GM12878 (cell line): Measurements from ENCODE around the gene ZNG1A. TPM values are rescaled to one million over a fixed set of nuclear protein-coding genes. Genes with fewer than 3 reads are reported as not detected.
"Not testable (repeated sequence)": the region's sequence is repeated elsewhere in the genome, so short reads cannot be mapped to it uniquely, and the experiment has no call there.

Experiments
- ATAC-seq: fragments of 200-7000 bp; cut with Tn5 transposase; 3 replicates; pipeline ENCODE4 v1.9.1; 2020; ENCODE audit warnings: mild to moderate bottlenecking, moderate library complexity
- BruUV-seq: library from RNA; stranded (reverse); fragments of 400-500 nt; replicated peaks from 2 replicates; lab custom pipeline; 2021; lab: Mats Ljungman, UMichigan
- CTCF ChIA-PET: fragments of 300-600 bp; sonication (Branson Sonifier 250); formaldehyde crosslinking; extraction: SDS; loops from one replicate; lab custom pipeline; 2021; ENCODE audit warnings: inconsistent platforms; lab: Yijun Ruan, JAX
- POLR2A ChIA-PET: fragments of 350-600 bp; formaldehyde crosslinking; extraction: SDS; loops from one replicate; lab custom pipeline; 2021; ENCODE audit warnings: inconsistent platforms; lab: Charles Lee
- RAD21 ChIA-PET: fragments of 300-600 bp; sonication (Branson Sonifier 250); formaldehyde crosslinking; loops from one replicate; lab custom pipeline; 2023; ENCODE audit warnings: antibody characterized with exemption; ENCODE audit not compliant: unreplicated experiment; lab: Charles Lee
- SMC1A ChIA-PET: fragments of 300-600 bp; sonication (Branson Sonifier 250); formaldehyde crosslinking; loops from one replicate; lab custom pipeline; 2023; ENCODE audit not compliant: unreplicated experiment, uncharacterized antibody; lab: Charles Lee
- DNase-seq: peaks from one replicate; pipeline ENCODE4 v3.0.0-alpha.2; 2011; ENCODE audit warnings: low read depth, low spot score
- FAIRE-seq: peaks from 3 replicates; lab custom pipeline; 2011; peaks lifted over from hg19 to GRCh38; lab: Jason Lieb, UNC
- H2AFZ ChIP-seq: 2 replicates; pipeline ENCODE4 v1.6.0; 2011; ENCODE audit warnings: low read depth, low read length, control low read depth; ENCODE audit not compliant: control insufficient read depth
- H3K27ac ChIP-seq: 2 replicates; pipeline ENCODE4 v1.5.1; 2011; ENCODE audit warnings: control low read depth; ENCODE audit not compliant: control insufficient read depth, insufficient read depth
- H3K27me3 ChIP-seq, 2 experiments: replicated peaks in 1 of 2; 2 replicates each; pipeline versions ENCODE4 v1.6.0 to v1.6.1; 2011; ENCODE audit warnings: low read length in 1 of 2; ENCODE audit not compliant: control insufficient read depth in 2 of 2, insufficient read depth in 2 of 2
- H3K36me3 ChIP-seq, 2 experiments: 2 replicates each; pipeline ENCODE4 v1.5.1; 2011; ENCODE audit warnings: low read length in 1 of 2; ENCODE audit not compliant: control insufficient read depth in 2 of 2, insufficient read depth in 2 of 2
- H3K4me1 ChIP-seq: 2 replicates; pipeline ENCODE4 v1.6.1; 2011; ENCODE audit warnings: mild to moderate bottlenecking, low read length, moderate library complexity, mixed read lengths; ENCODE audit not compliant: control insufficient read depth, insufficient read depth
- H3K4me2 ChIP-seq: 2 replicates; pipeline ENCODE4 v1.6.0; 2011; ENCODE audit warnings: control low read depth; ENCODE audit not compliant: control insufficient read depth, insufficient read depth
- H3K4me3 ChIP-seq: fragments of 200-600 bp; sonication (generic); 2 replicates; pipeline ENCODE4 v1.5.1; 2016
- H3K79me2 ChIP-seq: 2 replicates; pipeline ENCODE4 v1.6.0; 2011; ENCODE audit warnings: low read length; ENCODE audit not compliant: control insufficient read depth, insufficient read depth
- H3K9ac ChIP-seq: 2 replicates; pipeline ENCODE4 v1.8.0; 2011; ENCODE audit warnings: low read length, control low read depth, mixed read lengths; ENCODE audit not compliant: control insufficient read depth, insufficient read depth
- H3K9me3 ChIP-seq: replicated peaks from 3 replicates; pipeline ENCODE4 v1.5.1; 2011; ENCODE audit warnings: mild to moderate bottlenecking, low read length; ENCODE audit not compliant: control insufficient read depth, insufficient read depth
- H4K20me1 ChIP-seq: 2 replicates; pipeline ENCODE4 v1.6.0; 2011; ENCODE audit not compliant: control insufficient read depth, insufficient read depth
- WGBS: methylation state at CpG from one replicate; pipeline ENCODE4 v1.1.6; 2016; ENCODE audit warnings: low lambda C conversion rate; ENCODE audit not compliant: insufficient replicate concordance, insufficient coverage; ENCODE audit errors: missing lambda C conversion rate; 5-methylcytosine and 5-hydroxymethylcytosine counted together
- in situ Hi-C: fragments of 300-500 bp; cut with MboI; formaldehyde crosslinking; loops from 9 replicates; pipeline ENCODE4 v1.14.3; 2018; ENCODE audit warnings: mixed read lengths
- intact Hi-C: fragments of 100-400 bp; cut with micrococcal nuclease; formaldehyde crosslinking; loops from one replicate; pipeline ENCODE4 v1.14.2; 2022; ENCODE audit not compliant: unreplicated experiment
- polyA plus RNA-seq, 11 experiments: library from polyadenylated mRNA; depleted of rRNA in 4 of 11; unstranded in 6 of 11; stranded (reverse) in 5 of 11; fragments of >200 nt; fragmentation: Nextera tagmentation in 4 of 11; fragmentation: Illumina TruSeq in 1 of 11; extraction: Ambion mirVana in 4 of 11; extraction: Trizol in 1 of 11; gene quantifications; 1 replicate in 1 of 11; 2 replicates in 10 of 11; pipeline versions ENCODE4 v1.2.1 to v1.2.3, GENCODE V29; 2011 to 2016; ENCODE audit warnings: inconsistent platforms in 2 of 11, missing spikeins in 2 of 11, low read depth in 1 of 11
- total RNA-seq, 4 experiments: library from RNA; depleted of rRNA in 3 of 4; stranded (reverse); fragments of >200 nt in 3 of 4; fragmentation: Illumina TruSeq in 1 of 4; extraction: Trizol in 1 of 4; gene quantifications; 2 replicates each; pipeline versions ENCODE4 v1.2.1 to v1.2.3, GENCODE V29; 2013 to 2021

ZNG1A gene
- total and polyA plus RNA-seq, 10 of the 15 experiments (the other 5 are each of a cell fraction or from before 2014, with no cell fraction given) = 48.0 to 179 (median 96.7) TPM

- H3K27ac ChIP-seq, H3K4me3 ChIP-seq, H3K4me1 ChIP-seq, H3K9me3 ChIP-seq, POLR2A ChIA-PET, intact Hi-C loops, H3K79me2 ChIP-seq, DNase-seq, FAIRE-seq, RAD21 ChIA-PET, H3K9ac ChIP-seq, H3K4me2 ChIP-seq, H3K27me3 ChIP-seq, H2AFZ ChIP-seq, H3K36me3 ChIP-seq, in situ Hi-C loops, H4K20me1 ChIP-seq, CTCF ChIA-PET, BruUV-seq, SMC1A ChIA-PET, ATAC-seq: not testable (repeated sequence)
Observed at GRCh38 chr9:86697-87096, 92.2 kb downstream of the ZNG1A start.

- WGBS = 39% methylated on average over 16 of the region's 31 CpGs
- H3K9ac ChIP-seq, CTCF ChIA-PET, FAIRE-seq, H3K79me2 ChIP-seq, H3K4me1 ChIP-seq, in situ Hi-C loops, H3K27ac ChIP-seq, H3K36me3 ChIP-seq, H3K4me2 ChIP-seq, BruUV-seq, POLR2A ChIA-PET, H3K9me3 ChIP-seq, DNase-seq, H4K20me1 ChIP-seq, intact Hi-C loops, H2AFZ ChIP-seq, RAD21 ChIA-PET, H3K27me3 ChIP-seq, H3K4me3 ChIP-seq, SMC1A ChIA-PET, ATAC-seq: not testable (repeated sequence)
Observed at GRCh38 chr9:82932-83689, 95.7 kb downstream of the ZNG1A start.

- H4K20me1 ChIP-seq, H3K9me3 ChIP-seq, POLR2A ChIA-PET, H3K4me1 ChIP-seq, H3K27ac ChIP-seq, CTCF ChIA-PET, H3K27me3 ChIP-seq, ATAC-seq, intact Hi-C loops, DNase-seq, H2AFZ ChIP-seq, BruUV-seq, in situ Hi-C loops, SMC1A ChIA-PET, RAD21 ChIA-PET, H3K4me2 ChIP-seq, H3K4me3 ChIP-seq, H3K36me3 ChIP-seq, FAIRE-seq, H3K9ac ChIP-seq, H3K79me2 ChIP-seq: not testable (repeated sequence)
- WGBS = 16% methylated on average over 3 of the region's 3 CpGs
Observed at GRCh38 chr9:78333-78732, 100.5 kb downstream of the ZNG1A start.

GRCh38 chr9:76389-76788 is 102.5 kb downstream of the ZNG1A start:
- WGBS = 12% methylated on average over 3 of the region's 3 CpGs
- H4K20me1 ChIP-seq, CTCF ChIA-PET, H3K27ac ChIP-seq, RAD21 ChIA-PET, H2AFZ ChIP-seq, H3K4me2 ChIP-seq, ATAC-seq, DNase-seq, BruUV-seq, FAIRE-seq, SMC1A ChIA-PET, H3K4me3 ChIP-seq, H3K9ac ChIP-seq, H3K4me1 ChIP-seq, H3K36me3 ChIP-seq, H3K79me2 ChIP-seq, H3K27me3 ChIP-seq, in situ Hi-C loops, H3K9me3 ChIP-seq, POLR2A ChIA-PET, intact Hi-C loops: not testable (repeated sequence)
